ENCODE measurements around the gene CD160. TPM values are rescaled to one million over a fixed set of nuclear protein-coding genes. Genes with fewer than 3 reads are reported as not detected.

The CD160 gene
- total and polyA plus RNA-seq, 2 of the 13 experiments (the other 11 are each of a cell fraction or from before 2014, with no cell fraction given), result 0.09 TPM; not detected in 1

GRCh38 chr1:145758575-145758974, 39.3 kb downstream of the CD160 start:
- ChIA-PET CTCF (ENCODE audit: low intra/inter-chr PET ratio, low total read pairs) (no interaction called here), POLR2A (no interaction called here)
- intact Hi-C loops (cut with micrococcal nuclease; ENCODE audit: unreplicated experiment), result no loop called here
- Histone ChIP-seq H3K27ac (ENCODE audit: extremely low read length, insufficient read depth, low read length) (no peak overlapping the region), H3K27me3 (ENCODE audit: control insufficient read depth in 1 of 2, insufficient read depth in 2 of 2, low read length in 2 of 2) (no peaks in the 10 kb centered on the region), H3K79me2 (ENCODE audit: insufficient read depth, low read length) (no peaks in the 10 kb centered on the region), H3K4me2 (ENCODE audit: low read depth, low read length) (no peak overlapping the region), H3K9ac (ENCODE audit: insufficient read depth, low read depth, low read length) (no peak overlapping the region), H3K36me3 (replicated peaks in 1 of 2; ENCODE audit: control insufficient read depth in 1 of 2, insufficient read depth in 2 of 2, low read length in 2 of 2) (peaks cover 4 to 10% of the 10 kb centered on the region in 2 experiments; a peak in 4 of 5 replicates), H3K4me1 (ENCODE audit: insufficient read depth, low read length) (peaks cover 10% of the 10 kb centered on the region; the same call in 1 of the 2 replicates), H2AFZ (ENCODE audit: low read length) (no peak overlapping the region), H4K20me1 (ENCODE audit: insufficient read depth, low read length) (no peaks in the 10 kb centered on the region), H3K9me3 (ENCODE audit: low read length) (peaks cover 6% of the 10 kb centered on the region; the same call in 1 of the 2 replicates), H3K4me3 (replicated peaks in 1 of 3; ENCODE audit: insufficient read depth in 1 of 3, low read depth in 2 of 3, low read length in 3 of 3) (no peak overlapping the region)
- DNase-seq (ENCODE audit: low spot score) (no peak), FAIRE-seq (no peak), ATAC-seq (no peak)
- WGBS (ENCODE audit: low lambda C conversion rate), result 95% methylated on average over 1 of the region's 1 CpG
- no TSS peak for BruUV-seq (replicated peaks)
- in situ Hi-C loops (cut with HindIII; ENCODE audit: extremely low pct_ligation_motif_present, low pct_unique_long_range_greater_than_20kb), result no loop called here
- TF ChIP-seq NFATC3 (CRISPR knock-in tag; IDR thresholded peaks at IDR 0.05), result no peak
- TF ChIP-seq ZNF747 (CRISPR knock-in tag; IDR thresholded peaks at IDR 0.05; ENCODE audit: borderline replicate concordance), result no peak
- no peak for TF ChIP-seq CAMTA2 (CRISPR knock-in tag; IDR thresholded peaks at IDR 0.05; ENCODE audit: borderline replicate concordance)
- no peak for TF ChIP-seq NFE2 (CRISPR knock-in tag; IDR thresholded peaks at IDR 0.05)
- no peak for TF ChIP-seq REL (CRISPR knock-in tag; conservative IDR thresholded peaks at IDR 0.05)
- no peak for TF ChIP-seq KDM2A (CRISPR knock-in tag; IDR thresholded peaks at IDR 0.05; ENCODE audit: borderline replicate concordance, low read depth)
- no peak for TF ChIP-seq ZNF605 (CRISPR knock-in tag; IDR thresholded peaks at IDR 0.05)
- no peak for TF ChIP-seq LRRFIP1 (CRISPR knock-in tag; conservative IDR thresholded peaks at IDR 0.05)
- TF ChIP-seq PHF20 (CRISPR knock-in tag; IDR thresholded peaks at IDR 0.05), result no peak
- TF ChIP-seq MTA1 (CRISPR knock-in tag; IDR thresholded peaks at IDR 0.05; ENCODE audit: borderline replicate concordance), result no peak
- no peak for TF ChIP-seq CEBPG (CRISPR knock-in tag; IDR thresholded peaks at IDR 0.05)
- TF ChIP-seq ZNF124 (CRISPR knock-in tag; IDR thresholded peaks at IDR 0.05), result no peak
- TF ChIP-seq GTF3A (CRISPR knock-in tag; conservative IDR thresholded peaks at IDR 0.05), result no peak
- no peak for TF ChIP-seq ZFP37 (CRISPR knock-in tag; IDR thresholded peaks at IDR 0.05; ENCODE audit: borderline replicate concordance)
- no peak for TF ChIP-seq FIP1L1 (IDR thresholded peaks at IDR 0.05; ENCODE audit: borderline replicate concordance, insufficient read depth, low read depth, low read length)
- TF ChIP-seq NFIC (IDR thresholded peaks at IDR 0.05; ENCODE audit: low read length), result no peak
- no peak for TF ChIP-seq REPIN1 (CRISPR knock-in tag; IDR thresholded peaks at IDR 0.05; ENCODE audit: borderline replicate concordance, low read depth)
- TF ChIP-seq ZNF619 (CRISPR knock-in tag; IDR thresholded peaks at IDR 0.05), result no peak
- TF ChIP-seq ZNF230 (CRISPR knock-in tag; IDR thresholded peaks at IDR 0.05), result no peak
